Endometrium (tissue), 2 donors: ENCODE data around the gene GPR107.
"Not testable (repeated sequence)": the region's sequence is repeated elsewhere in the genome, so short reads cannot be mapped to it uniquely, and the experiment has no call there.

ENCODE experiments used
- FAIRE-seq: peaks from 2 replicates; lab custom pipeline; 2012; peaks lifted over from hg19 to GRCh38; lab: Jason Lieb, UNC
- donor health status: control.
- donor health status: control.

Gene GPR107

GRCh38 chr9:130053504-130054324 is at the start of gene GPR107:
TSS of gene GPR107 (plus strand) at chr9:130053906. CDS start at chr9:130053933, 27 bp downstream.
- FAIRE-seq = no peak

- no peak for FAIRE-seq
Measured at GRCh38 chr9:130003943-130004552, 49.7 kb upstream of the GPR107 start.

GRCh38 chr9:130006952-130007351 is 46.8 kb upstream of the GPR107 start:
- not testable (repeated sequence) for FAIRE-seq

GRCh38 chr9:130008538-130008937 is 45.2 kb upstream of the GPR107 start:
- FAIRE-seq = no peak

- not testable (repeated sequence) for FAIRE-seq
Measured at GRCh38 chr9:130009546-130009945, 44.2 kb upstream of the GPR107 start.

- FAIRE-seq = no peak
Measured at GRCh38 chr9:130010151-130010988, 43.3 kb upstream of the GPR107 start.

- FAIRE-seq = no peak
Measured at GRCh38 chr9:130013326-130013725, 40.4 kb upstream of the GPR107 start.

GRCh38 chr9:130015353-130016019 is 38.2 kb upstream of the GPR107 start:
- no peak for FAIRE-seq

GRCh38 chr9:130017076-130017475 is 36.6 kb upstream of the GPR107 start:
- no peak for FAIRE-seq

- not testable (repeated sequence) for FAIRE-seq
Measured at GRCh38 chr9:130017510-130017909, 36.2 kb upstream of the GPR107 start.

GRCh38 chr9:130018265-130018664 is 35.4 kb upstream of the GPR107 start:
- FAIRE-seq = no peak

GRCh38 chr9:130020618-130021017 is 33.1 kb upstream of the GPR107 start:
- FAIRE-seq = no peak

- no peak for FAIRE-seq
Measured at GRCh38 chr9:130021123-130021522, 32.6 kb upstream of the GPR107 start.

GRCh38 chr9:130021842-130022241 is 31.9 kb upstream of the GPR107 start:
- FAIRE-seq = not testable (repeated sequence)

- FAIRE-seq = no peak
Measured at GRCh38 chr9:130022566-130023143, 31.1 kb upstream of the GPR107 start.

GRCh38 chr9:130023144-130023787 is 30.4 kb upstream of the GPR107 start:
- no peak for FAIRE-seq

GRCh38 chr9:130023994-130024596 is 29.6 kb upstream of the GPR107 start:
- FAIRE-seq = no peak

GRCh38 chr9:130024597-130024994 is 29.1 kb upstream of the GPR107 start:
- FAIRE-seq = no peak

GRCh38 chr9:130026583-130027340 is 26.9 kb upstream of the GPR107 start:
- no peak for FAIRE-seq
